ENCODE results near the gene SYT15. TPM values are rescaled to one million over a fixed set of nuclear protein-coding genes. Genes with fewer than 3 reads are reported as not detected.
"Not testable (repeated sequence)": the region's sequence is repeated elsewhere in the genome, so short reads cannot be mapped to it uniquely, and the experiment has no call there.

Gene SYT15
- total RNA-seq, result 1 to 10 TPM in 1 of 2 experiments, under 1 TPM in 1; 0.79 to 1.2 TPM

DNA sequence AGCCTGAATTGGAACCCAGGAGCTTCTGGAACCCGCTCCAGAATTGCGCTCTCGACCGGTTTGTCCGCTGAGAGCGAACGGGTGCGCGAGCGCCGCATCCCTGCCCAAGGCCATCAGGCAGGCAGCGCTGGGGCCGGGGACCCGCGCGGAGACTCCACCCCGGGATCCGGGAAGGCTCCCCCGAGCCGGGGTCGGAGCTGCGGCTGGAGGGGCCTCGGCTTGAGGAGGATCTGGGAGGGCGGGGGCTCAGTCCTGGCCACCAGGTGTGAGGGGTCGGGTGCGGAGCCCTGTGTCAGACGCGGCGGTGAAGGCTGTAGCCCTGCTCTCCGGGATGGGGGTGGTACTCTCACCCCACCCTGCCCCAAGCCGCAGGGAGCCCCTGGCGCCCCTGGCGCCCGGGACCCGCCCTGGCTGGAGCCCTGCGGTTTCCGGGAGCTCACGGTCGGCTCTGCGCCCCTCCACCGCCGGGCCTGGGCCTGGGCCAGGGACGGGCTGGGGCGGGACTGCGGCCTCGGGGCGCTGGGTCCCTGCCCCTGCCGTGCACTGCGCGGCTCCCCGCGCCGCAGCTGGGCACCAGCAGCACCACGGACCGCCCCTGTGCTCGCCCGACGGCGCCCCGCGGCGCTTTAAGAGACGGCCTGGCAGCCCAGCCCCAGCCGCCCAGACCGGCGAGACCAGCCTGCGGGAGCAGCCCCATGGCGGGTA, at the start of gene SYT15:
Gene SYT15 (plus strand): TSS at position 655 of the 705 bp plus-strand sequence. CDS start 41 bp downstream, at position 696.
- H3K27ac Mint-ChIP-seq; H3K4me3 Mint-ChIP-seq; H3K9me3 Mint-ChIP-seq; H3K4me1 Mint-ChIP-seq; CTCF ChIA-PET; DNase-seq; H3K27me3 Mint-ChIP-seq; POLR2A ChIA-PET; H3K36me3 Mint-ChIP-seq (ENCODE audit: low read depth): not testable (repeated sequence)

DNA sequence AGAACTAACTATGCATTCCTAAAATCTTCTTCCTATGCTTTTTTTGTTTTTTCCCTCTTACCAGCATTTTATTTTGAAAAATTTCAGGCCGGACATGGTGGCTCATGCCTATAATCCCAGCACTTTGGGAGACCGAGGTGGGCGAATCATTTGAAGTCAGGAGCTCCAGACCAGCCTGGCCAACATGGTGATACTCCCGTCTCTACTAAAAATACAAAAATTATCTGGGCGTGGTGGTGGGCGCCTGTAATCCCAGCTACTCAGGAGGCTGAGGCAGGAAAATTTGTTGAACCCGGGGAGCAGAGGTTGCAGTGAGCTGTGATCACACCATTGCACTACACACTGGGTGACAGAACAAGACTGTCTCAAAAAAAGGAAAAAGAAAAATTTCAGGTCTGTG, 49.2 kb upstream of the SYT15 start:
- H3K4me1 Mint-ChIP-seq; H3K9me3 Mint-ChIP-seq; POLR2A ChIA-PET; H3K27me3 Mint-ChIP-seq; DNase-seq; H3K36me3 Mint-ChIP-seq (ENCODE audit: low read depth); H3K4me3 Mint-ChIP-seq; H3K27ac Mint-ChIP-seq: not testable (repeated sequence)
- CTCF ChIA-PET, result interaction anchor here (0.6 to 1.3 kb wide), 2 partner anchors 11 to 14 kb away, joined by 3 read pairs; no protein-coding TSS in a partner anchor

DNA sequence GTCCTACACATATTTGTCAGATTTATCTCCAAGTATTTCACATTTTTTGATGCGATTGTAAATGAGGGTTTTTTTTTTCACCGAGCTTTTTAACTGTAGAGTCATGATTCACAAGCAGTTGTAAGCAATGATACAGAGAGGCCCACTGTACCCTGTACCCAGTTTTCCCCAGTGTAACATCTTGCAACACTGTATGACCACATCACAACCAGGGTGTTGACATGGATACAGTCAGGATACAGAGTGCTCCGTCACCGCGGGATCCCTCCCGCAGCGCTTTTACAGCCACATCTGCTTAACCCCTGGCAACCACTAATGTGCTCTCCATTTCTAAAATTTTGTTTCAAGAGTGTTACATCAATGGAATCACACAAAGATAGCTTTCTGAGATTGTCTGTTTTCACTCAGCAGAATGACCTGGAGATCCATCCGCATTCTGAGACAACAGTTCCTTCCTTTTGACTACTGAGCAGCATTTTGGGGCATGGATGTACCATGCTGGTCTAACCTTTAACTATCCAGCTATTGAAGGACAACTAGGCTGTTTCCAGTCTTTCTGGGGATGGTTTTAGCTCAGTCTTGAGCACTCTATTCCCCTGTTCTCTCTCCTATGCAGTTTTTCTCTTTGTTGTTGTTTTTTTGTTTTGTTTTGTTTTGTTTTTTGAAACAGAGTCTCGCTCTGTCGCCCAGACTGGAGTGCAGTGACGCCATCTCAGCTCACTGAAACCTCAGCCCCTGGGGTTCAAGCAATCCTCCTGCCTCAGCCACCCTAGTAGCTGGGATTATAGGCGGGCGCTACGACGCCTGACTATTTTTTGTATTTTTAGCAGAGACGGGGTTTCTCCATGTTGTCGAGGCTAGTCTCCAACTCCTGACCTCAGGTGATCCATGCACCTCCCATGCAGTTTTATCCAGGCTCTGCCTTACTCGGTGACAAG, 48.4 kb upstream of the SYT15 start:
- no peak for DNase-seq
- CTCF ChIA-PET, result interaction anchor here (0.6 to 1.3 kb wide), 2 partner anchors 10 to 15 kb away, joined by 3 read pairs; no protein-coding TSS in a partner anchor

DNA sequence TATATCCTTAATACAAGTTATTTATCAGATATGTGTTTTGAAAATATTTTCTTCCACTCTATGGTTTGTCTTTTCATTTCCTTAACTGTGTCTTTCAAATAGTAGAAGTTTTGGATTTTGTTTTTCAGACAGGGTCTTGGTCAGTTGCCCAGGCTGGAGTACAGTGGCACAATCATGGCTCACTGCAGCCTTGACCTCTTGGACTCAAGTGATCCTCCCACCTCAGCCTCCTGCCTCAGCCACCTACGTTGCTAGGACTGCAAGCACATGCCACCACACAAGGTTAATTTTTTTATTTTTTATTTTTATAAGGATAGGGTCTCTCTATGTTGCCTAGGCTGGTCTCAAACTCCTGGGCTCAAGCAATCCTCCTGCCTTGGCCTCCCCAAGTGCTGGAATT, 46.7 kb upstream of the SYT15 start:
- CTCF ChIA-PET; DNase-seq; H3K27ac Mint-ChIP-seq; H3K27me3 Mint-ChIP-seq; H3K9me3 Mint-ChIP-seq; POLR2A ChIA-PET; H3K4me1 Mint-ChIP-seq; H3K4me3 Mint-ChIP-seq; H3K36me3 Mint-ChIP-seq (ENCODE audit: low read depth): not testable (repeated sequence)

More for the DNA sequence above, 48.4 kb upstream of the SYT15 start:
- no peaks in the 10 kb centered on the region for H3K4me1 Mint-ChIP-seq
- H3K9me3 Mint-ChIP-seq, result no peaks in the 10 kb centered on the region
- no peak overlapping the region for H3K27ac Mint-ChIP-seq
- H3K27me3 Mint-ChIP-seq, result peaks cover 4% of the 10 kb centered on the region
- no peaks in the 10 kb centered on the region for H3K36me3 Mint-ChIP-seq (ENCODE audit: low read depth)
- POLR2A ChIA-PET, result no interaction called here
- no peak overlapping the region for H3K4me3 Mint-ChIP-seq

DNA sequence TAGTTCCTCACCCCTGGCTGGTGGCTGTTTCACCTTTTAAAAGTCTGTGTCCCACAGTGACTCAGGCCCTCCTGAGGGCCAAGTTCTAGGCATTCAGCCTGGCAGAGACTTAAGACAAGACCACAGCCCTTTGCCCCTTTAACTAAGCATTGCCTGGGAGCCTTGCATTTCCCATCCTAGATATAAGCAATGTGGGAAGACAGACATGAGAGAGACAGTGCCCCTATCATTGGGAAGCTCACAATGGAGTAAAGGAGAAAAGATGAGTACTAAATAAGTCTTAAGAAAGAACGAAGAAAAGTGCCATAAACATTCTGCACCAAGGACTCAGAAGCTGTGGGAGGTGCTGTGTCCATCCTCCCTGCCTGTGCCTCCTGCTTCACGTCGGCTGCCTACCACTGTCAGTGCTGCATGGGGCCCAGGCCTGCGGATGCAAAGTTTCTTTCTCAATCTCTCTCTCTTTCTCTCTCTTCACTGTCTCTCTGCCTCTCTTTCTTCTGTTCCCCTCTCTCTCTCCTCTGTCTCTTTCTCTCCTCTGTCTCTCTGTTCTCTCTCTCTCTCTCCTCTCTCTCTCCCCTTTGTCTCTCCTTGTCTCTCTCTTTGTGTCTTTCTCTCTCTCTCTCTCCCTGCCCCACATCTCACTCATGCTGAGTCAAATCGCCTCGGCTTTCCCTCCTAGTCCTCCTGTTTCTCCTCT, 44.0 kb upstream of the SYT15 start:
- no peaks in the 10 kb centered on the region for H3K9me3 Mint-ChIP-seq
- no peaks in the 10 kb centered on the region for H3K36me3 Mint-ChIP-seq (ENCODE audit: low read depth)
- no peaks in the 10 kb centered on the region for H3K4me1 Mint-ChIP-seq
- peaks cover 23% of the 10 kb centered on the region for H3K27me3 Mint-ChIP-seq
- ChIA-PET CTCF (no interaction called here), POLR2A (no interaction called here)
- H3K4me3 Mint-ChIP-seq, result no peak overlapping the region
- no peak for DNase-seq
- H3K27ac Mint-ChIP-seq, result no peak overlapping the region

DNA sequence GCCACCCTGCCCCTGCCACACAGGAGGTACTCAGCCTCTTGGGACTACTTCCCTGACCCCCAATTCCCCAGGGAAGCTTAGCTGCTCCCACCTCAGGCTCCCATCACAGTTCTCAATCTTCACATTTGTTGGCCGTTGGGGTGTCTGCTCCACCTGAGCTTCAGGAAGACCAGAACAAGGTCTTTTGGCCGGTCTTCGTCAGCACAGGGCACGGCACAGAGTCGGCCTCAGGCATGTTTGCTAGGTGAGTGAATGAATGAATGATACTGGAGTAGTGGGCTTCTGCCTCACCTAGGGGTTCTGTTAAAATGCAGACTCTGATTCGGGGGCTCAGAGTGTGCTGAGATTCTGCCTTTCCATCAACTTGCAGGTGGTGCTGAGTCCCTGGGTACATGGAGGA, 42.8 kb upstream of the SYT15 start:
- H3K36me3 Mint-ChIP-seq (ENCODE audit: low read depth), result no peaks in the 10 kb centered on the region
- POLR2A ChIA-PET, result no interaction called here
- CTCF ChIA-PET, result no interaction called here
- no peaks in the 10 kb centered on the region for H3K9me3 Mint-ChIP-seq
- H3K4me1 Mint-ChIP-seq, result no peaks in the 10 kb centered on the region
- no peak overlapping the region for H3K27ac Mint-ChIP-seq
- H3K27me3 Mint-ChIP-seq, result peaks cover 32% of the 10 kb centered on the region
- no peak overlapping the region for H3K4me3 Mint-ChIP-seq
- DNase-seq, result no peak

DNA sequence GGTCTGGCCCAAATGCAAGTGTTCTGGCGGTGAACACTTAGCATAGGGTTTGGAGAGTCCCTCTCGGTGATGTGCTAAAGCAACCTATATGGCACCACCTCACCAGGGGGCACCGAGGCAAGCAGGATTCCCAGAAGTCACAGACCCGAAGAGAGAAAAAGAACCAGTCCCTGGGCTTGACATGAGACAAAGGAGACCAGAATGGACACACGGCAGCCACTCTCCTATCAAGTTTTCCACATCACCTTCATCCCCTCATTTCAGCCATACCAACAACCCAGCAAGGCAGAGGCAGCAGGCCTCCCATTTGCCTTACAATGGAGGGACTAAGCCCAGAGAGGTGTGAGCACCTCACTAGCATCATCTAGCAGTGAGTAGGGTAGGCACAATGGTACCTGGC, 42.1 kb upstream of the SYT15 start:
- ChIA-PET CTCF (interaction anchor here (1.2 kb wide), 1 partner anchor 9 kb away, joined by 3 read pairs; no protein-coding TSS in a partner anchor), POLR2A (no interaction called here)
- Mint-ChIP-seq H3K4me3 (no peak overlapping the region), H3K27me3 (peaks cover 32% of the 10 kb centered on the region), H3K27ac (no peak overlapping the region), H3K9me3 (no peaks in the 10 kb centered on the region), H3K4me1 (no peaks in the 10 kb centered on the region), H3K36me3 (ENCODE audit: low read depth) (no peaks in the 10 kb centered on the region)
- DNase-seq, result no peak

DNA sequence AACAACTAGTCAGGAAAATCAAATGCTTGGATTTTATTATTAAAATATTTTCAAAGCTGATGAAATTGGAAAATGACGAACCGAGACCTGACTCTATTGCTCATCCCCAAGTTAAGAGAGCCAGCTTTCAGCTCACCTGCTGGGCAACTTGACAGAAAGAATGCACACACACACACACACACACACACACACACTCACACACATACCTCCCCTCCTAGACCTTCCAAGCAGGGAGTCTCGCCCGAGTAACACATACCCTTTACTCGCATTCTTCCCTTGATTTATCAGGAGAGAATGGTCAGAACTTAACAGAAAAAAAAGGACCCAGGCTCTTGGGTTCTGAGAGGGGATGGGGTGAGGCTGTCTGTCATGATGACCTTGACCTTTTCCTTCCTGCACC, 41.6 kb upstream of the SYT15 start:
- peaks cover 33% of the 10 kb centered on the region for H3K27me3 Mint-ChIP-seq
- H3K36me3 Mint-ChIP-seq (ENCODE audit: low read depth), result no peaks in the 10 kb centered on the region
- ChIA-PET POLR2A (no interaction called here), CTCF (interaction anchor here (0.9 to 1.2 kb wide), 2 partner anchors 9 to 20 kb away, joined by 3 read pairs; no protein-coding TSS in a partner anchor)
- DNase-seq, result no peak
- H3K27ac Mint-ChIP-seq, result no peak overlapping the region
- H3K9me3 Mint-ChIP-seq, result no peaks in the 10 kb centered on the region
- no peak overlapping the region for H3K4me3 Mint-ChIP-seq
- H3K4me1 Mint-ChIP-seq, result no peaks in the 10 kb centered on the region

DNA sequence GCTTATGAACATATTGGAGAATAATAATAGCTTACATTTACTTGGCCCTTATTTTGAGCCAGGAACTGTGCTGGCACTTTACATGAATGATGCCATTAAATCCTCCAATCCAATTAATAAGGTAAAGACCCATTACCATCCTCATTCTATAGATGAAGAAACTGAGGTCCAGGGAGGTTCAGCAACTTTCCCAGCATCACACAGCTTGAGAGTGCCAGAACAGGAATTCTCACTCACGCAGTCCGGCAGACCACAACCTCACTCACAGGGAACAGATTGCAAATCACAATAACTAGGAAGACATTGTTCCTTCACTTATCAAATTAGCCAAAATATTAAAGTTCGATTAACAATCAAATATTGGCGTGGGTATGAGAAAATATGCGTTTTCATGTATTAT, 40.8 kb upstream of the SYT15 start:
- H3K27me3 Mint-ChIP-seq, result peaks cover 39% of the 10 kb centered on the region
- no peaks in the 10 kb centered on the region for H3K9me3 Mint-ChIP-seq
- no peak for DNase-seq
- H3K4me3 Mint-ChIP-seq, result no peak overlapping the region
- H3K27ac Mint-ChIP-seq, result no peak overlapping the region
- no peaks in the 10 kb centered on the region for H3K36me3 Mint-ChIP-seq (ENCODE audit: low read depth)
- no peaks in the 10 kb centered on the region for H3K4me1 Mint-ChIP-seq
- CTCF ChIA-PET, result interaction anchor here (0.9 kb wide), 1 partner anchor 21 kb away, joined by 3 read pairs; no protein-coding TSS in a partner anchor
- POLR2A ChIA-PET, result no interaction called here

DNA sequence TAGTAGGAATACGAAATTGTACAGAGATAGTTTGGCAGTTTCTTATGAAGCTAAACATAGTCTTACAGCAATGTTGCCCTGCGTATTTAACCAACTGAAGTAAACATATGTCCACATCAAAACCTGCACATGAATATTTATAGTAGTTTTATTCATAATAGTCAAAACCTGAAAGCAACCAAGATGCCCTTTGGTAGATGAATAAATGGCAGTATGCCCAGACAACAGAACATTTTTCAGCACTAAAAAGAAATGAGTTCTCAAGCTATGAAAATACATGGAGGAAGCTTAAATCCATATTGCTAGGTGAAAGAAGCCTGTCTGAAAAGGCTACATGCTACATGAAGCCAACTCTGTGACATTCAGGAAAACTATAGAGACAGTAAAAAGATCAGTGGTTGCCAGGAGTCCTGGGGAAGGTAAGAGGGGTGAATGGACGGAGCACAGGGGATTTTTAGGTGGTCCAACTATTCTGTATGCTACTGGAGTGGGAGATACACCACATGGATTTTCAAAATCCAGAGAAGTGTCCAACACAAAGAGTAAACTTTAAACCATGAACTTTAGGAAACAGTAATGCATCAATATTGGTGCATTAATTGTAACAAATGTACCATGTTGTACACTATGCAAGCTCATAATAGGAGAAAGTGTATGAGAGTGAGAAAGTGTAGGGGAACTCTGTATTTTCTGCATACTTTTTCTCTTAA, 40.1 kb upstream of the SYT15 start:
- Mint-ChIP-seq H3K4me3 (no peak overlapping the region), H3K36me3 (ENCODE audit: low read depth) (no peaks in the 10 kb centered on the region), H3K27me3 (peaks cover 40% of the 10 kb centered on the region), H3K9me3 (no peaks in the 10 kb centered on the region), H3K27ac (no peak overlapping the region), H3K4me1 (no peaks in the 10 kb centered on the region)
- CTCF ChIA-PET, result no interaction called here
- POLR2A ChIA-PET, result no interaction called here
- no peak for DNase-seq

DNA sequence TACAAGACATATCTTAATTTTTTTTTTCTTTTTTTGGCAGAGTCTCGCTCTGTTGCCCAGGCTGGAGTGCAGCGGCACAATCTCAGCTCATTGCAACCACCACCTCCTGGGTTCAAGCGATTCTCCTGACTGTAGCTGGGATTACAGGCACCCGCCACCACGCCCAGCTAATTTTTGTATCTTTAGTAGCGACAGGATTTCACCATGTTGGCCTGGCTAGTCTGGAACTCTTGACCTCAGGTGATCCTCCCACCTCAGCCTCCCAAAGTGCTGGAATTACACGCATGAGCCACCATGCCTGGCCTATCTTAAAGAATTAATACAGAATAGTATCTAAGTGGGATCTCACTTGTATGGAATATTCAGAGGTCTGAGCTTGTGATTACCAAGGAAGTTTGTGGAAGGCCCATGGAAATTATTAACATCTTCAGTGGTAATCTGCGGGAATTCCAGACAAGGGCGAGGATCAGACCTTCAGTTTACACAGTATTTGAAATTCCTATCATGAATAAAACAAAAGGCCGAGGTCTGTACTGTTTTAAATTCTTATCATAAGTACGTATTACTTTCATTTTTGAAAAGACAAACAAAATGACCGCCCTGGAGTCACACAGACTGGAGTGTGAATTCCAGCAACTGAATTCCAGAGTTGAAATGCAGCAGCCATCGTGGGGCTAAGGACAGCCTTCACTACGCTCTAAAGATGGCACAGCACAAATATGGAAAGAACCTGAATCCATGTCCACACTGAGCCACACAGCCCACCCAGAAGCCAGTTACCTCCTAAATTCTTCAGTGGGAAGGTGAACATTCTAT, 39.1 kb upstream of the SYT15 start:
- Mint-ChIP-seq H3K4me1 (no peaks in the 10 kb centered on the region), H3K36me3 (ENCODE audit: low read depth) (no peaks in the 10 kb centered on the region), H3K9me3 (no peaks in the 10 kb centered on the region), H3K4me3 (no peak overlapping the region), H3K27me3 (peaks cover 40% of the 10 kb centered on the region), H3K27ac (no peak overlapping the region)
- POLR2A ChIA-PET, result no interaction called here
- CTCF ChIA-PET, result interaction anchor here (1.1 to 1.5 kb wide), 2 partner anchors 10 to 12 kb away, joined by 3 read pairs; no protein-coding TSS in a partner anchor
- DNase-seq, result no peak
